Prostate gland (tissue), 2 donors: Measurements from ENCODE around the gene TRAPPC12.

Source experiments
- CTCF ChIP-seq, 4 experiments: fragments of 200-600 bp in 2 of 4; fragments of 450-650 bp in 2 of 4; sonication (generic) in 2 of 4; IDR thresholded peaks; 1 replicate in 3 of 4; 2 replicates in 1 of 4; pipeline ENCODE4 v1.5.1; 2016 to 2019; ENCODE audit warnings: antibody characterized with exemption in 4 of 4, mild to moderate bottlenecking in 2 of 4, moderate library complexity in 2 of 4
- POLR2AphosphoS5 ChIP-seq: sonication (generic); formaldehyde crosslinking; IDR thresholded peaks from one replicate; pipeline ENCODE4 v1.6.1; 2017; ENCODE audit warnings: antibody characterized with exemption

- no peak for TF ChIP-seq CTCF (IDR thresholded peaks at IDR 0.05)
- TF ChIP-seq POLR2AphosphoS5: no peak
Observed at GRCh38 chr2:3493615-3494007, 114.1 kb downstream of the TRAPPC12 start.
